IMR-90 (cell line): ENCODE results near the gene AADAC. TPM values are rescaled to one million over a fixed set of nuclear protein-coding genes. Genes with fewer than 3 reads are reported as not detected.

Source experiments
- ATAC-seq: fragments of 200-7000 bp; cut with Tn5 transposase; 2 replicates; pipeline ENCODE4 v1.9.1; 2020; ENCODE audit warnings: low read depth, mild to moderate bottlenecking, moderate library complexity
- BruUV-seq: library from RNA; stranded (reverse); fragments of 400-500 nt; replicated peaks from 2 replicates; lab custom pipeline; 2021; lab: Mats Ljungman, UMichigan
- CTCF ChIA-PET: fragments of 300-600 bp; formaldehyde crosslinking; extraction: SDS; loops from one replicate; lab custom pipeline; 2021; ENCODE audit warnings: antibody characterized with exemption; lab: Yijun Ruan, JAX
- POLR2A ChIA-PET: fragments of 300-600 bp; sonication (Branson Sonifier 250); formaldehyde crosslinking; loops from one replicate; lab custom pipeline; 2022; ENCODE audit warnings: antibody characterized with exemption; ENCODE audit not compliant: unreplicated experiment; lab: Charles Lee
- DNase-seq: peaks from one replicate; pipeline ENCODE4 v3.0.0; 2013
- H2AFZ ChIP-seq: replicated peaks from 2 replicates; pipeline ENCODE3; 2013; ENCODE audit warnings: low read length, mild to moderate bottlenecking; ENCODE audit not compliant: poor library complexity
- H2AK5ac ChIP-seq: 2 replicates; pipeline ENCODE4 v1.6.1; 2013; ENCODE audit warnings: low read depth, low read length, inconsistent platforms
- H2AK9ac ChIP-seq: replicated peaks from 2 replicates; pipeline ENCODE3; 2013; ENCODE audit warnings: mild to moderate bottlenecking, low read depth, low read length, moderate library complexity; ENCODE audit not compliant: poor library complexity
- H2BK120ac ChIP-seq: 2 replicates; pipeline ENCODE4 v1.6.1; 2013; ENCODE audit warnings: low read depth, low read length, inconsistent platforms
- H2BK15ac ChIP-seq: 3 replicates; pipeline ENCODE4 v1.6.1; 2013; ENCODE audit warnings: low read depth, low read length, inconsistent platforms
- H2BK20ac ChIP-seq: 2 replicates; pipeline ENCODE4 v1.6.1; 2013; ENCODE audit warnings: low read depth, mild to moderate bottlenecking, inconsistent platforms, low read length, moderate library complexity
- H2BK5ac ChIP-seq: 2 replicates; pipeline ENCODE4 v1.6.1; 2013; ENCODE audit warnings: mild to moderate bottlenecking, low read depth, low read length, inconsistent platforms; ENCODE audit not compliant: poor library complexity, severe bottlenecking
- H3K14ac ChIP-seq: replicated peaks from 2 replicates; pipeline ENCODE4 v1.6.1; 2013; ENCODE audit warnings: low read depth, low read length, inconsistent platforms
- H3K18ac ChIP-seq: 2 replicates; pipeline ENCODE4 v1.6.1; 2013; ENCODE audit warnings: low read depth, low read length, control low read depth
- H3K23ac ChIP-seq: 2 replicates; pipeline ENCODE4 v1.6.1; 2013; ENCODE audit warnings: low read depth, low read length, inconsistent platforms
- H3K27ac ChIP-seq: 2 replicates; pipeline ENCODE4 v1.5.1; 2013; ENCODE audit warnings: mild to moderate bottlenecking, control low read depth, low read length; ENCODE audit not compliant: insufficient read depth
- H3K27me3 ChIP-seq: 2 replicates; pipeline ENCODE4 v1.6.1; 2013; ENCODE audit warnings: low read length; ENCODE audit not compliant: control insufficient read depth, insufficient read depth
- H3K36me3 ChIP-seq: 2 replicates; pipeline ENCODE4 v1.6.1; 2013; ENCODE audit warnings: low read length, mixed read lengths; ENCODE audit not compliant: control insufficient read depth, insufficient read depth
- H3K4ac ChIP-seq: 2 replicates; pipeline ENCODE4 v1.6.1; 2013; ENCODE audit warnings: low read depth, low read length, inconsistent platforms
- H3K4me1 ChIP-seq: 2 replicates; pipeline ENCODE4 v1.6.1; 2013; ENCODE audit warnings: low read length, mixed read lengths; ENCODE audit not compliant: control insufficient read depth, insufficient read depth
- H3K4me2 ChIP-seq: 2 replicates; pipeline ENCODE4 v1.6.1; 2013; ENCODE audit warnings: low read depth, mild to moderate bottlenecking, control low read depth, low read length, moderate library complexity
- H3K4me3 ChIP-seq: 2 replicates; pipeline ENCODE4 v1.5.1; 2013; ENCODE audit warnings: low read depth, mild to moderate bottlenecking, control low read depth, low read length, moderate library complexity; ENCODE audit not compliant: insufficient read depth
- H3K56ac ChIP-seq: 2 replicates; pipeline ENCODE4 v1.6.1; 2013; ENCODE audit warnings: low read length, inconsistent platforms; ENCODE audit not compliant: insufficient read depth; ENCODE audit errors: extremely low read depth
- H3K79me1 ChIP-seq, 2 experiments: 2 replicates each; pipeline ENCODE4 v1.6.1; 2013; ENCODE audit warnings: low read length in 2 of 2, inconsistent platforms in 1 of 2, low read depth in 1 of 2
- H3K9ac ChIP-seq: 2 replicates; pipeline ENCODE4 v1.6.1; 2013; ENCODE audit warnings: low read depth, low read length, control low read depth
- H3K9me1 ChIP-seq: 2 replicates; pipeline ENCODE4 v1.6.1; 2013; ENCODE audit warnings: low read length, inconsistent platforms; ENCODE audit not compliant: insufficient read depth
- H3K9me3 ChIP-seq: 2 replicates; pipeline ENCODE4 v1.6.1; 2013; ENCODE audit warnings: low read length; ENCODE audit not compliant: control insufficient read depth, insufficient read depth
- H4K20me1 ChIP-seq: 2 replicates; pipeline ENCODE4 v1.6.1; 2013; ENCODE audit warnings: low read length, inconsistent platforms; ENCODE audit not compliant: insufficient read depth
- H4K5ac ChIP-seq: 2 replicates; pipeline ENCODE4 v1.6.1; 2013; ENCODE audit warnings: mild to moderate bottlenecking, low read depth, low read length, control low read depth
- H4K8ac ChIP-seq, 2 experiments: 2 replicates each; pipeline ENCODE4 v1.6.1; 2013; ENCODE audit warnings: low read depth in 2 of 2, low read length in 2 of 2, control low read depth in 1 of 2, inconsistent platforms in 1 of 2
- H4K91ac ChIP-seq: 2 replicates; pipeline ENCODE4 v1.6.1; 2013; ENCODE audit warnings: low read depth, low read length, inconsistent platforms; ENCODE audit not compliant: insufficient read depth
- BHLHE40 ChIP-seq: fragments of 150-350 bp; IDR thresholded peaks from 2 replicates; pipeline ENCODE4 v1.6.1; 2016; ENCODE audit warnings: mild to moderate bottlenecking, low read depth, low read length
- CEBPB ChIP-seq: IDR thresholded peaks from 2 replicates; pipeline ENCODE4 v1.6.1; 2012; ENCODE audit warnings: low read depth, low read length, improper control_type of control experiment
- CHD1 ChIP-seq: IDR thresholded peaks from 2 replicates; pipeline ENCODE4 v1.6.1; 2012; ENCODE audit warnings: low read depth, low read length, improper control_type of control experiment
- FOS ChIP-seq: fragments of 150-350 bp; IDR thresholded peaks from 2 replicates; pipeline ENCODE4 v1.6.1; 2016; ENCODE audit warnings: low read depth, low read length
- MAZ ChIP-seq: IDR thresholded peaks from 2 replicates; pipeline ENCODE4 v1.6.1; 2012; ENCODE audit warnings: low read depth, mild to moderate bottlenecking, low read length, improper control_type of control experiment, moderate library complexity, borderline replicate concordance
- MXI1 ChIP-seq: IDR thresholded peaks from 2 replicates; pipeline ENCODE4 v1.6.1; 2012; ENCODE audit warnings: low read depth, mild to moderate bottlenecking, low read length, moderate library complexity, borderline replicate concordance
- NFE2L2 ChIP-seq: fragments of 150-350 bp; IDR thresholded peaks from 2 replicates; pipeline ENCODE4 v1.6.1; 2016; ENCODE audit warnings: low read depth, mild to moderate bottlenecking, low read length
- POLR2A ChIP-seq: IDR thresholded peaks from 2 replicates; pipeline ENCODE4 v1.6.1; 2012; ENCODE audit warnings: mild to moderate bottlenecking, low read depth, low read length
- RAD21 ChIP-seq: IDR thresholded peaks from 2 replicates; pipeline ENCODE4 v1.6.1; 2012; ENCODE audit warnings: low read length, improper control_type of control experiment
- RCOR1 ChIP-seq: IDR thresholded peaks from 2 replicates; pipeline ENCODE4 v1.6.1; 2012; ENCODE audit warnings: mild to moderate bottlenecking, low read length, improper control_type of control experiment; ENCODE audit not compliant: insufficient replicate concordance
- RFX5 ChIP-seq: IDR thresholded peaks from 2 replicates; pipeline ENCODE4 v1.8.0; 2012; ENCODE audit warnings: low read depth, mild to moderate bottlenecking, low read length, moderate library complexity
- SMC3 ChIP-seq: fragments of 150-350 bp; IDR thresholded peaks from 2 replicates; pipeline ENCODE4 v1.6.1; 2016; ENCODE audit warnings: low read depth, mild to moderate bottlenecking, antibody characterized with exemption, low read length, moderate library complexity
- USF2 ChIP-seq: fragments of 150-350 bp; IDR thresholded peaks from 2 replicates; pipeline ENCODE4 v1.6.1; 2017; ENCODE audit warnings: mild to moderate bottlenecking, antibody characterized with exemption, low read length, low read depth
- WGBS, 2 experiments: methylation state at CpG; one replicate each; pipeline versions ENCODE4 v1.1.5 to v1.1.7; 2013; ENCODE audit warnings: missing lambda C conversion rate in 2 of 2; ENCODE audit not compliant: insufficient read length in 1 of 2; ENCODE audit errors: extremely low coverage in 2 of 2; 5-methylcytosine and 5-hydroxymethylcytosine counted together
- dilution Hi-C: fragments of 300-500 bp; cut with HindIII; formaldehyde crosslinking; loops from one replicate; pipeline ENCODE4 v1.14.3; 2018; ENCODE audit warnings: low sequenced_read_pairs; ENCODE audit not compliant: unreplicated experiment
- in situ Hi-C: fragments of 300-500 bp; cut with MboI; formaldehyde crosslinking; loops from 3 replicates; pipeline ENCODE4 v1.14.3; 2019; ENCODE audit warnings: low sequenced_read_pairs, inconsistent platforms, mixed read lengths
- intact Hi-C: fragments of 100-400 bp; cut with micrococcal nuclease; formaldehyde crosslinking; loops from 2 replicates; pipeline ENCODE4 v1.10.0; 2022
- polyA plus RNA-seq, 3 experiments: library from polyadenylated mRNA; depleted of rRNA; stranded (reverse); fragments of >200 nt; gene quantifications; 2 replicates each; pipeline ENCODE4 v1.2.3, GENCODE V29; 2012; ENCODE audit warnings: low replicate concordance in 1 of 3
- total RNA-seq: library from RNA; depleted of rRNA; stranded (reverse); fragments of >200 nt; gene quantifications from 2 replicates; pipeline ENCODE4 v1.2.3, GENCODE V29; 2012
- TF ChIP-seq, protein P1 (sequence below): fragments of 150-350 bp; IDR thresholded peaks from 2 replicates; pipeline ENCODE4 v1.6.1; 2016; ENCODE audit warnings: low read depth, mild to moderate bottlenecking, low read length, moderate library complexity, borderline replicate concordance

Gene AADAC
- total and polyA plus RNA-seq, 2 of the 4 experiments (the other 2 are of a cell fraction) = not detected

DNA sequence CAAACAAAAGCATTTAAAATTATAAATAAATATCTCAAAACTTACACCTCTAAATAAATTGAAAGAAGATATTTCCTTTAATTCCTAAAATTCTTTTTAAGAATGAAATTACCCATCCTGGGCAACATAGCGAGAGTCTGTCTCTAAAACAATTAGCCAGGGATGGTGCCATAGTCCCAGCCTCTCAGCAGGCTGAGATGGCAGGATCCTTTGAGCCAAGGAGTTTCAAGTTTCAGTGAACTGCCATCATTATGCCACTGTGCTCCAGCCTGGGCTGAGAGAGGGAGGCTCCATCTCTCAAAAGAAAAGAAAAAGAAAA, 25.4 kb downstream of the AADAC start (continued):
- no peak for TF ChIP-seq USF2
- TF ChIP-seq BHLHE40 = no peak
- TF ChIP-seq POLR2A = no peak
- TF ChIP-seq NFE2L2 = no peak
- no peak for TF ChIP-seq MAZ

- H2BK5ac ChIP-seq = peak overlapping the region; percentile 70
- no peak overlapping the region for H3K9ac ChIP-seq
- H2BK120ac ChIP-seq = peak overlapping the region; percentile 79
- BruUV-seq = no TSS peak
- peak overlapping the region in 1 of 2 experiments; percentile 68; a peak in 3 of 4 replicates for H4K8ac ChIP-seq
- peak overlapping the region; percentile 86 for H2BK20ac ChIP-seq
- no peak overlapping the region for H3K4me3 ChIP-seq
- H4K5ac ChIP-seq = peak overlapping the region; percentile 31; the same call in 1 of the 2 replicates
- no CpG with 5 or more reads among the region's 6 CpGs for WGBS, 2 experiments
- H3K4me1 ChIP-seq = peaks cover 7% of the 10 kb centered on the region
- ChIA-PET CTCF (no interaction called here), POLR2A (no interaction called here)
- H3K79me1 ChIP-seq = no peaks in the 10 kb centered on the region
- DNase-seq (peak; percentile 18), ATAC-seq (no peak)
- H3K4me2 ChIP-seq = peak overlapping the region; percentile 75; the same call in 1 of the 2 replicates
- H2BK15ac ChIP-seq = peak overlapping the region; percentile 53; the same call in 1 of the 3 replicates
- H4K20me1 ChIP-seq = no peaks in the 10 kb centered on the region
- intact Hi-C loops (loop anchor here (5.0 to 10.0 kb wide), 2 partner anchors 60 to 603 kb away; no protein-coding TSS in a partner anchor), in situ Hi-C loops (loop anchor here (5.0 kb wide), 1 partner anchor 404 kb away; no protein-coding TSS in a partner anchor), dilution Hi-C loops (no loop called here)
- no peak overlapping the region for H3K4ac ChIP-seq
- no peak overlapping the region for H2AFZ ChIP-seq
- no peak overlapping the region for H2AK9ac ChIP-seq
- peak overlapping the region; percentile 68 for H3K14ac ChIP-seq
- no peaks in the 10 kb centered on the region for H3K27me3 ChIP-seq
- H3K56ac ChIP-seq = peak overlapping the region; percentile 38; the same call in 1 of the 2 replicates
- peak overlapping the region; percentile 80; the same call in 1 of the 2 replicates for H3K18ac ChIP-seq
- H3K9me1 ChIP-seq = peaks cover 3% of the 10 kb centered on the region; the same call in 1 of the 2 replicates
- H3K36me3 ChIP-seq = no peaks in the 10 kb centered on the region
- no peak overlapping the region for H2AK5ac ChIP-seq
- H3K27ac ChIP-seq = no peak overlapping the region
- H3K9me3 ChIP-seq = no peaks in the 10 kb centered on the region
- H4K91ac ChIP-seq = no peak overlapping the region; the same call in 1 of the 2 replicates
- peak overlapping the region; percentile 52; the same call in 1 of the 2 replicates for H3K23ac ChIP-seq
- TF ChIP-seq MXI1 (no peak), RAD21 (no peak), USF2 (no peak), RCOR1 (no peak), MAZ (no peak), CHD1 (no peak), BHLHE40 (no peak), CEBPB (no peak), POLR2A (no peak), FOS (no peak), RFX5 (no peak), SMC3 (no peak)
- TF ChIP-seq, protein P1, sequence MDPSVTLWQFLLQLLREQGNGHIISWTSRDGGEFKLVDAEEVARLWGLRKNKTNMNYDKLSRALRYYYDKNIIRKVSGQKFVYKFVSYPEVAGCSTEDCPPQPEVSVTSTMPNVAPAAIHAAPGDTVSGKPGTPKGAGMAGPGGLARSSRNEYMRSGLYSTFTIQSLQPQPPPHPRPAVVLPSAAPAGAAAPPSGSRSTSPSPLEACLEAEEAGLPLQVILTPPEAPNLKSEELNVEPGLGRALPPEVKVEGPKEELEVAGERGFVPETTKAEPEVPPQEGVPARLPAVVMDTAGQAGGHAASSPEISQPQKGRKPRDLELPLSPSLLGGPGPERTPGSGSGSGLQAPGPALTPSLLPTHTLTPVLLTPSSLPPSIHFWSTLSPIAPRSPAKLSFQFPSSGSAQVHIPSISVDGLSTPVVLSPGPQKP = no peak
Measured at GRCh38 chr3:151841801-151842200, 27.9 kb downstream of the AADAC start.
